Measurements from ENCODE around the gene ARAP2.

Gene ARAP2

GRCh38 chr4:36065274-36065871, 178.9 kb downstream of the ARAP2 start:
- Histone ChIP-seq H3K9me2 (replicated peaks; ENCODE audit: control insufficient read depth, low read length) (no peaks in the 10 kb centered on the region), H3K4me2 (ENCODE audit: low read length) (no peak overlapping the region), H3K4me1 (ENCODE audit: control insufficient read depth, low read length) (no peaks in the 10 kb centered on the region), H4K20me1 (ENCODE audit: control insufficient read depth, insufficient read depth, low read depth, low read length) (no peaks in the 10 kb centered on the region), H3F3A (ENCODE audit: control insufficient read depth, insufficient read depth) (no peaks in the 10 kb centered on the region), H3K9me3 (ENCODE audit: control insufficient read depth, insufficient read depth, low read length) (no peaks in the 10 kb centered on the region; the same call in 1 of the 2 replicates), H3K4me3 (ENCODE audit: low read length) (no peak overlapping the region), H3K79me2 (ENCODE audit: control insufficient read depth, low read length) (no peaks in the 10 kb centered on the region), H3K27ac (ENCODE audit: low read depth, low read length) (no peak overlapping the region), H3K36me3 (ENCODE audit: control insufficient read depth, low read length) (no peaks in the 10 kb centered on the region), H3K27me3 (ENCODE audit: control insufficient read depth, low read length) (no peaks in the 10 kb centered on the region)
- TF ChIP-seq, protein P1, sequence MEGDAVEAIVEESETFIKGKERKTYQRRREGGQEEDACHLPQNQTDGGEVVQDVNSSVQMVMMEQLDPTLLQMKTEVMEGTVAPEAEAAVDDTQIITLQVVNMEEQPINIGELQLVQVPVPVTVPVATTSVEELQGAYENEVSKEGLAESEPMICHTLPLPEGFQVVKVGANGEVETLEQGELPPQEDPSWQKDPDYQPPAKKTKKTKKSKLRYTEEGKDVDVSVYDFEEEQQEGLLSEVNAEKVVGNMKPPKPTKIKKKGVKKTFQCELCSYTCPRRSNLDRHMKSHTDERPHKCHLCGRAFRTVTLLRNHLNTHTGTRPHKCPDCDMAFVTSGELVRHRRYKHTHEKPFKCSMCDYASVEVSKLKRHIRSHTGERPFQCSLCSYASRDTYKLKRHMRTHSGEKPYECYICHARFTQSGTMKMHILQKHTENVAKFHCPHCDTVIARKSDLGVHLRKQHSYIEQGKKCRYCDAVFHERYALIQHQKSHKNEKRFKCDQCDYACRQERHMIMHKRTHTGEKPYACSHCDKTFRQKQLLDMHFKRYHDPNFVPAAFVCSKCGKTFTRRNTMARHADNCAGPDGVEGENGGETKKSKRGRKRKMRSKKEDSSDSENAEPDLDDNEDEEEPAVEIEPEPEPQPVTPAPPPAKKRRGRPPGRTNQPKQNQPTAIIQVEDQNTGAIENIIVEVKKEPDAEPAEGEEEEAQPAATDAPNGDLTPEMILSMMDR (IDR thresholded peaks at IDR 0.05; ENCODE audit: low read depth, low read length, poor library complexity, severe bottlenecking) = no peak
- no peak for TF ChIP-seq EZH2phosphoT487 (IDR thresholded peaks at IDR 0.05; ENCODE audit: borderline replicate concordance, low read length)

DNA sequence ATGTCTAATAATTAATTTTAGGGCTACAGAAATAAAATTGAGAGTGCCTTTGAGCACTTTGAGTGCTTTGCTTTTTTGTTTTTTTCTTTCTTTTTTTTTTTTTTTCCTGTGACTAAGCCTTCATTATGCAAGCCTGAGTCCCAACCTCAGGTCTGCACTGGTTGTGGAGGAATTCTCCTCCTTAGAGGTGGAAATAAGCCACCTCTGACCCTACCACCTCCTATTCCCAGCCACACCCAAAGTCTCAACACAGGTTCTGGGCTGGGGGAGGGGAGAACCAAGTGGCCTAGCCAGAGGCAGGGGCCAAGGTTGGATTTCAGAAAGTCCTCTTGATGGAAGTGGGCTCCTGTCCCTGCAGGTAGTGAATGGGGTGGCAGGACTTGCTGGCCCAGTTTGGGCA, 180.2 kb downstream of the ARAP2 start:
- H3F3A ChIP-seq (ENCODE audit: control insufficient read depth, insufficient read depth) = no peaks in the 10 kb centered on the region
- no peaks in the 10 kb centered on the region for H4K20me1 ChIP-seq (ENCODE audit: control insufficient read depth, insufficient read depth, low read depth, low read length)
- no peak for TF ChIP-seq EZH2phosphoT487 (IDR thresholded peaks at IDR 0.05; ENCODE audit: borderline replicate concordance, low read length)
- TF ChIP-seq, protein P1 (IDR thresholded peaks at IDR 0.05; ENCODE audit: low read depth, low read length, poor library complexity, severe bottlenecking) = no peak
- no peaks in the 10 kb centered on the region for H3K4me1 ChIP-seq (ENCODE audit: control insufficient read depth, low read length)
- H3K79me2 ChIP-seq (ENCODE audit: control insufficient read depth, low read length) = no peaks in the 10 kb centered on the region
- H3K4me2 ChIP-seq (ENCODE audit: low read length) = no peak overlapping the region
- no peaks in the 10 kb centered on the region for H3K36me3 ChIP-seq (ENCODE audit: control insufficient read depth, low read length)
- no peaks in the 10 kb centered on the region; the same call in 1 of the 2 replicates for H3K9me3 ChIP-seq (ENCODE audit: control insufficient read depth, insufficient read depth, low read length)
- no peak overlapping the region for H3K27ac ChIP-seq (ENCODE audit: low read depth, low read length)
- H3K27me3 ChIP-seq (ENCODE audit: control insufficient read depth, low read length) = no peaks in the 10 kb centered on the region
- no peaks in the 10 kb centered on the region for H3K9me2 ChIP-seq (replicated peaks; ENCODE audit: control insufficient read depth, low read length)
- no peak overlapping the region for H3K4me3 ChIP-seq (ENCODE audit: low read length)

DNA sequence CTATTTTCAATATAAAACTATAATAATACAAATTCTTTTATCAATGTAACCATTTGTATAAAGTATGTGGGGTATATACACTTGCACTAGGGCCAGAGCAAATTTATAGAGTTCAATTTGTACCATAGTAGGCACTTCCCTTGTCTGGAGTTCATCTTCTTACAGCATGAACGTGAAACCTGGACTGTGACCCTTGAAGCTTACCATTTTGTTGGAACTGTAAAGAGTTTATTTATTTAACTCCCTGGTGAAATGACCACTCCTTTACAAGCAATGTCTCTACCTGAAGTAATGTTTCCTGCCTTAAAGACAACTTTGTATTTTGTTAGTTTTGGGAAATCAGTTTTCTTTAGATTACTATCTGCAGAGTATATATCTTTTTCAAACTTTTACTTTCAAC, 188.2 kb downstream of the ARAP2 start:
- Histone ChIP-seq H3K9me2 (replicated peaks; ENCODE audit: control insufficient read depth, low read length) (no peaks in the 10 kb centered on the region), H3K27me3 (ENCODE audit: control insufficient read depth, low read length) (no peaks in the 10 kb centered on the region), H3K4me2 (ENCODE audit: low read length) (no peak overlapping the region), H3K4me1 (ENCODE audit: control insufficient read depth, low read length) (no peaks in the 10 kb centered on the region), H4K20me1 (ENCODE audit: control insufficient read depth, insufficient read depth, low read depth, low read length) (no peaks in the 10 kb centered on the region), H3K4me3 (ENCODE audit: low read length) (no peak overlapping the region), H3F3A (ENCODE audit: control insufficient read depth, insufficient read depth) (no peaks in the 10 kb centered on the region), H3K36me3 (ENCODE audit: control insufficient read depth, low read length) (no peaks in the 10 kb centered on the region), H3K79me2 (ENCODE audit: control insufficient read depth, low read length) (no peaks in the 10 kb centered on the region), H3K27ac (ENCODE audit: low read depth, low read length) (no peak overlapping the region), H3K9me3 (ENCODE audit: control insufficient read depth, insufficient read depth, low read length) (no peaks in the 10 kb centered on the region)
- TF ChIP-seq, protein P1 (IDR thresholded peaks at IDR 0.05; ENCODE audit: low read depth, low read length, poor library complexity, severe bottlenecking) = no peak
- TF ChIP-seq EZH2phosphoT487 (IDR thresholded peaks at IDR 0.05; ENCODE audit: borderline replicate concordance, low read length) = no peak
